T-helper 22 cell (primary cell): Measurements from ENCODE around the gene TCEAL1.
"Not testable (repeated sequence)": the region's sequence is repeated elsewhere in the genome, so short reads cannot be mapped to it uniquely, and the experiment has no call there.

Source experiments
- DNase-seq: peaks from one replicate; pipeline ENCODE4 v3.0.0-alpha.2; 2020; ENCODE audit warnings: low read depth

The TCEAL1 gene, protein sequence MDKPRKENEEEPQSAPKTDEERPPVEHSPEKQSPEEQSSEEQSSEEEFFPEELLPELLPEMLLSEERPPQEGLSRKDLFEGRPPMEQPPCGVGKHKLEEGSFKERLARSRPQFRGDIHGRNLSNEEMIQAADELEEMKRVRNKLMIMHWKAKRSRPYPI

DNA sequence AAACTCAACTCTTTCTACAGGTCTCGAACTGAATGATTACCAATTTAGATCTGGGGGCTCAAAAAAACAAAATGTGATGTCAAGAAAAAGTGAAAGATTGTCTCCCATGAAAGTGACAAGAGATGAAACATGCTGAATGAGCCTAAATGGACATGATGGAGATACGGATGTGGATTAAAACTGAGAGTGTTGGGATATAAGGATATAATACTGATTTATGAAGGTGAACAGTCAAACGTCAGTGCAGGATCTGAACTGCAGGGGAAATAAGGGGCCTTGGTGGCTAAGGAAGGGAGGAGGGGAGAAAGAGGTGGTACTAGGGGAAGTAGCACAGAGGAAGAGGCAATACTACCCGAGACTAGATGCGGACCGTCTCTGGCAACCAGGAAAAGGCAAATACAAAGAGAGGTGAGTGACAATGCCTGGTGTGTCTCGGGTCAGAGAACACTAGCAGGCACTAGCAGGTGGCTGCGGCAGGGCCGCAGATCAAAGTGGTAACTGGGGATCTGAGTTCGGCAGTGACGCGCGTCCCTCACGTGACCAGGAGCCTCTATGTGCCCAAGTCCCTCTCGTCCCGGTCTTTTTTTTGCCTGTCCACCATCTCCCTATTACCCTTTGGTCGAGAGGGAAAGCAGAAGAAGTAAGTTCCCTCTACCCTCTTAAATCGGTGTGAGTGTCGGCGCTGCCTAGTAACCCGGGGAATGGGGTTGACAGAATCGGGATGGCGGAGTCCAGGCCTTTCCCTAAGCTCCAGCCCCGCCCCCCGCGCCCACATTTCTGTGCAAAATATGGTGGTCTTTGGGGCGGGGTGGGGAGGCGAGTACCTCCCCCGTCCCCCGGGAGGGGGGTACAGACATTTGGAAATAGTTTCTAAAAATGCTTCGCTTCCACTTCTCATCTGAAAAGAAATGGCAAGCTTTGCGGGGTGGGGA is at the start of gene TCEAL1:
TCEAL1 (plus strand) TSS at position 590 of the 932 bp plus-strand sequence. CDS start 942 bp downstream, outside the sequence.
- no peak for DNase-seq

DNA sequence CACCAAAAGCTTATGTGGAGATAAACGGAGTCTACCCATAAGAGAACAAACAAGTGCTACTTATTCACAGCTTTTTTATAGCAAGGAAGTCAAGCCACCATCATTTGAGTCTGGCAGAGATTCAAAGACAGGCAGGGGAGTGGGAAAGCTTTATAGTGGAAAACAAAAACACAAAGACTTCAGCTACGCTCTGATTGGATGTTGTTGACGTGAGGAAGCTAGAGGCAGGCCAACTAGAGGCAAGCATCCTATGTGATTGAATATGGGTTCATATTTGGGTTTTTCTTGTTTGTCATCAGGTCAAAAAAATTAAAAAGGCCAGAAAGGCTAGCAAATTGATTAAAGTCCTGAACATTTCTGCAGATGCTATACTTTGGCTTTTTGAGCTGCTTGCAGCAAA is 44.2 kb upstream of the TCEAL1 start:
- DNase-seq = no peak

DNA sequence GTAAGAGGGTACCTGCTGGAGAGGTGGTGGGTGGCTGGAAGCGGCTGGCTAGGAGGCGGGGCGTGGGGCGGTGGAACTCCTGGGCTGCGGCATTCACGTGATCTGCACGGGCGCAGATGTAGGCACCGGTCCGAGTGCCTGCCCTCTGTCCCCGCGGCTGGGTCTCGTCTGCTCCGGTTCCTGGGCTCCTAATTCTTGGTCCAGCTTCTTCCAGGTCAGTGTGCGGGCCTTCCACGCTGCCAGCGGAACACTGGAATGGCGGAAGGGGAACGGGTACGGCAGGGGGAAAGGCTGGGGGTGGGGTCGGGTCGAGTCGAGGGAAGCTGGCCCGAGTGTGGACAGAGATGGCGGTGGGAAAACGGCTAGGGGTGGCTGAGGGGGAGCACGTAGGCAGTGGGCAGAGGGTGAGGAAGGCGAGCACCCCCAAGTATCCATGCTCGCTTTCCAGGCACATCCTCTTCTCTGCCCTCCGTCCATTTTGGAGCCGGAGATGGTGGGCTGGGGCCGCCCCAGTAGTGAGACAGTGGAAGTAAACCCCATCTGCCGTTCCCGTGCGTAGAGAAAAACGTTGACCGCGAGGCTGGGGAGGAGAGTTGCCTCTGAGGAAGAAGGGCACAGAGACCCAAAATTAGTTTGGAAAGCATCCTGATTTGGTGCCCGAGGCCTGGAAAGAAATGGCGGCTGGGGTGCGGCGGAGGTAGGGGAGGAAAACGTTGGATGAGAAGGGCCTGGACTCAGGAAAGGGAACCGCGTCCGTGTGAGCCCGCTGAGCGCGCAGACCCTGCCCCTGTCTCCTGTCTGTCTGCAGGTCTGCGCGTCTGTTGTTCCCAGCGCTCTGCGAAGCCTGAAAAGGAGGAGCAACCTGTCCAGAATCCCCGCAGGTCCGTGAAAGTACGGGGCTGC is 43.1 kb upstream of the TCEAL1 start, which contains the start of gene TCEAL4:
TCEAL4 (plus strand) TSS at position 105 of the 903 bp plus-strand sequence. CDS start 1,161 bp downstream, outside the sequence.
- DNase-seq = no peak

DNA sequence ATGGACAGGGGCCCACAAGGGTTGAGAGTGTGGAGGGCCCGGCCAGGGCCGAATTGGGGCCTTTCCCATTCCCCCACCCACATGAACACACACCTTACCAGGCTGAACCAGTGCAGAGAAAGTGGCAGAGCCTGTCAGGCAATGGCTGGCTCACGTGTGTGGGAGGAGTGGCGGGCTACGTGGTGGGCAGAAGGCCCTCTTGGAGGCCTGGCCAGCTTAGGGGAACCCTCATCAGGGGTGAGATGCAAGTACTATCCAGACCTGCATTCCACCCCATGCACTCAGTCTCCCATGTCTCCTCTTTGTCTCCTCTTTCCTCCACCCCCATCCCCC is 42.5 kb upstream of the TCEAL1 start:
- DNase-seq = no peak

DNA sequence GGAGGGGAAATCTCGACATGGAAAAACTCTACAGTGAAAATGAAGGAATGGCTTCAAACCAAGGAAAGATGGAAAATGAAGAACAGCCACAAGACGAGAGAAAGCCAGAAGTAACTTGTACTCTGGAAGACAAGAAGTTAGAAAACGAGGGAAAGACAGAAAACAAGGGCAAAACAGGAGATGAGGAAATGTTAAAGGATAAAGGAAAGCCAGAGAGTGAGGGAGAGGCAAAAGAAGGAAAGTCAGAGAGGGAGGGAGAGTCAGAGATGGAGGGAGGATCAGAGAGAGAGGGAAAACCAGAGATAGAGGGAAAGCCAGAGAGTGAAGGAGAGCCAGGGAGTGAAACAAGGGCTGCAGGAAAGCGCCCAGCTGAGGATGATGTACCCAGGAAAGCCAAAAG is 42.1 kb upstream of the TCEAL1 start:
- no peak for DNase-seq

DNA sequence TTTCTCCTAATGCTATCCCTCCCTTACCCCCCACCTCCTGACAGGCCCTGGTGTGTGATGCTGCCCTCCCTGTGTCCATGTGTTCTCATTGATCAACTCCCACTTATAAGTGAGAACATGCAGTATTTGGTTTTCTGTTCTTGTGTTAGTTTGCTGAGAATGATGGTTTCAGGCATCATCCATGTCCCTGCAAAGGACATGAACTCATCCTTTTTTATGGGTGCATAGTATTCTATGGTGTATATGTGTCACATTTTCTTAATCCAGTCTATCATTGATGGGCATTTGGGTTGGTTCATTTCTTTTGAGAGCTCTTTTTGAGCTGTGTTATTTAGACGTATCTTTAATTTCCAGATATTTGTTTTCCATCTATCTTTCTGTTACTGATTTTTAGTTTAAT is 36.5 kb upstream of the TCEAL1 start:
- DNase-seq = not testable (repeated sequence)

DNA sequence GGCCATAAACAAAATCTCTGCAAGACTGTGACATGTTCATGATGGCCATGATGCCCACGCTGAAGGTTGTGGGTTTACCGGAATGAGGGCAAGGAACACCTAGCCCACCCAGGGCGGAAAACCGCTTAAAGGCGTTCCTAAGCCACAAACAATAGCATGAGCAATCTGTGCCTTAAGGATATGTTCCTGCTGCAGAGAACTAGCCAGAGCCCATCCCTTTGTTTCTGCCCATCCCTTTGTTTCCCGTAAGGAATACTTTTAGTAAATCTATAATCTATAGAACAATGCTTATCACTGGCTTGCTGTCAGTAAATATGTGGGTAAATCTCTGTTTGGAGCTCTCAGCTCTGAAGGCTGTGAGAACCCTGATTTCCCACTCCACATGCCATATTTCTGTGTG is 33.6 kb upstream of the TCEAL1 start:
- not testable (repeated sequence) for DNase-seq

DNA sequence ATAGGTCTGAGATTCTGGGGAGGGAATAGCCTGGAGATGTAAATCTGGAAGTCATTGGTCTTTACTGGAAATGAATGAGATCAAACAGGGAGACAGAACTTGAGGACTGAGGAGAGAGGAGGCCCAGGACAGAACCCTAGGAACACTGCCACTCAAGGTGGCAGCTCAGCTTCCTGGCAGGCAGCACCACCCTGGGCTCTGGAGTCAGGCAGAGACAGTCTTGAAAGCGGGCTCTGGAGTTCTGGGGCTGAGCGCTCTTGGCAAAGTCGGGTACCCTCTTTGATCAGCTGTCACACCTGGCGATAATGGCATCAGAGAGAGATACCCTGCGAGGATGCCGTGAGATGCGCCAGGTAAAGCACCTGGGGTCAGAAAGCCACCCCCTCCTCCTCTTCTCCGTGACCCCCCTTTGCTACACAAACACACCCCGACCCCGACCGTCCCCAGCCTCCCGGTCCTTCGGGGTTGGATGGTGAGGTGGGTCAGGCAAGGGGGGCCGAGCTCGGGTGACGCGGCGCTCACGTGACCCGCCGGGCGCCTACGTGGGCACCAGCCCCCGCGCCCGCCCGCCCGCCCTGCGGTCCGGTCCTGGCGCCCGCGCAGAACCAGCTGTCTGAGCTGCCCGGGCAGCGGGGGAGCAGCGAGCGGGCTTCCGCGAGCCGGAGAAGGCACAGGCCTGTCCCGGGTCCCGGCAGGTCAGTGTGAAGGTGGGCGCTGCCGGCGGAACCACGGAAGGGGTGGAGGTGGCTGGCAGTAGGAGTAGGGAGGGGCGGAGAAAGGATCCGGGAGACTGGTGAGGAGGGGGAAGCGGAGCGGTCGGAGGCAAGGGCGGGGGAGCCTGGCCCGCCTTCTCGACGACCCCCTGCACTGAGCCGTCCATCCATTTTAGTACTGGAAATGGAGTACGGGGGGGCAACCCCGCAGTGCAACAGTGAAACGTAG is 21.1 kb upstream of the TCEAL1 start, which contains the start of gene TCEAL3:
TCEAL3 (plus strand) TSS at position 600 of the 942 bp plus-strand sequence. CDS start 1,102 bp downstream, outside the sequence.
- peak; percentile 34 for DNase-seq

DNA sequence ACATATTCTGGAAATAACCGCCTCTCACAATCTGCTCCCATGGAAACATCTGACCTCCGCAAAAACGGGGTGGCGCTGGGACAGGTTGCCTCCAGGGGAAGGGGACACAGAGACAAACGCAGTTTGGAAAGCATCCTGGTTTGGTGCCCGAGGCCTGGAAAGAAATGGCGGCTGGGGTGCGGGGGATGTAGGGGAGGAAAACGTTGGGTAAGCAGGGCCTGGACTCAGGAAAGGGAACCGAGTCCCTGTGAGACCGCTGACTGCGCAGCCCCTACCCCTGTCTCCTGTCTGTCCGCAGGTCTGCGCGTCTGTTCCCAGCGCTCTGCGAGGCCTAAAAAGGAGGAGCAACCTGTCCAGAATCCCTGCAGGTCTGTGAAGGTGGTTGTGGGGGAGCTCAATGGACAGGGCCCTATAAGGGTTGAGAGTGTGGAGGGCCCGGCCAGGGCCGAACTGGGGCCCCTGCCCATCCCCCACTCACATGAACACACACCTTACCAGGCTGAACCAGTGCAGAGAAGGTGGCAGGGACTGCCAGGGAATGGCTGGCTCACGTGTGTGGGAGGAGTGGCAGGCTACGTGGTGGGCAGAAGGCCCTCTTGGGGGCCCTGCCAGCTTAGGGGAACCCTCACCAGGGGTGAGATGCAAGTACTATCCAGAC is 20.3 kb upstream of the TCEAL1 start:
- no peak for DNase-seq

DNA sequence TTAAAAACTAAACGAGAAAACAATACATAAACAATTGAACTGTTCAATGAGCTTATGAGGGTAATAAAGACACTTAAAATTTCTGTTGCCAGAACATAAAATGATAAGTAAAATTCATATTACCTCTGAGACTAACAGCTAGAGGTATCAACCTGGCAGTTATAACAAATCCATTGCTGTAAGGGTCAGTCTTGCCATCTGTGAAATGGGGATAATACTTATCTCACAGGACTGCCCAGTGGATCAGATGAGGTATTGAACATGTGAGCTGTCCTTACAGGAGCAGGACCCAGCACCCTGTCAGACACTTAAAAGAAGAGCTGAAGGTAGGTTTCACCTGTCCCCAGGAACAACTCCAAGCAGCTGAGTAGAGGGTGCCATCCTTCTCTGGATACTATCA is 18.5 kb upstream of the TCEAL1 start:
- no peak for DNase-seq

DNA sequence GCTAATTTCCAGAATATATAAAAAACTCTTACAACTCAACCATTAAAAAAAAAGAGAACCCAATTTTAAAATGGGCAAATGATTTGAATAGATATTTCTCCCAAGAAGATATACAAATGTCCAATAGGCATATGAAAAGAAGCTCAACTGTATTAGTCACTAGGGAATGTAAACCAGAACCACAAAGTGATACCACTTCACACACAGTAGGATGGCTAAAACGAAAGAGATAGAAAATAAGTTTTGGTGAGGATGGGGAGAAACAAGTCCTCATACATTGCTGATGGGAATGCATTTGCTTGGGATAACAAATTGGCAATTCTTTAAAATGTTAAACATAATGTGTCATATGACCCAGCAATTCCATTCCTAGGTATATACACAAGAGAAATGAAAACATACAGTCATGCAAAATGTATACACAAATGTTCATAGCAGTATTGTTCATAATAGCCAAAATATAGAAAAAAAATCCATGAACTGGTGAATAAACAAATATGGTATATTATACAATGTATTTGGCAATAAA is 15.3 kb upstream of the TCEAL1 start:
- DNase-seq = no peak

DNA sequence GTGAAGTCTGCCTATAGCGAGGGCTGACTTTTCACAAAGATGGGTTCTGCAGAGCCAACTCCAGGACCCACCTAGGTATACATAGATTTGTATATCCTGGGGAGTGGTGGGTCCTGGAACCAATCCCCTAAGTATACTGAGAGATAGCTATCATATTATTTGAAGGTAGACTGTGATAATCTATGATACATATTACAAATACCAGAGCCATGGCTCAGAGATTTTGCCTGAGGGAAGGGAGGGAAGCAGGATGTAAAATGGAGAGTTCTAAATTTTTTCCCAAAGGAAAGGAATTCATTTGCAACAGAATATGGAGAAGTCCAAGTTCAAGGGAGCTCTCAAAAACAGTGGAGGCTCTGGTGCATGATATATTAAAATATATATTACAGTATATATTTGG is 13.8 kb upstream of the TCEAL1 start:
- DNase-seq = no peak

DNA sequence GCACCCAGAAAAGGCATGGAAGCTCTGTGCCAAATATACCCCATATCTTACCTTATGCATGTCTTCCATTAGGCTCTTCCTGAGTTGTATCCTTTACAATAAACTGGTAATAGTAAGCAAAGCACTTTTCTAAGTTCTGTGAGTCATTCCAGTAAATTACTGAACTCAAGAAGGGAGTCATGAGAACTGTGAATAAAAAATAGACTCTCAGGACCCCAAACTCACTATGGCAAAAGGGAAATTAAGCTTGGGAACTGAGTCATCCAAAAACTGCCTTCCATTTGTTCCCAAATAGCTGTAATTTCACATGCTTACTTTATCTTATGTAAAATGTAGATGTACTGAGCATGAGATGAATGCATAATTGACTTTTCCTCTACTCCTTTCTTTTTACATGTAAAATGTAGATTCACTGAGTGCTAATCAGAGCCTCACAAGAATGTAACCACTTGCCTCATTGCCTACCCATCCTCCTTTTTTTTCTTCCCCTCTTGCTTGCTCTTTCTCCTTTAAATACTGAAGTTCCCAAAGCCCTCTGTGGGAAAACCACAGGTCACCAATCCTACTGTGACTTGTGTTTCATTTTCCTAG is 12.9 kb upstream of the TCEAL1 start:
- no peak for DNase-seq

DNA sequence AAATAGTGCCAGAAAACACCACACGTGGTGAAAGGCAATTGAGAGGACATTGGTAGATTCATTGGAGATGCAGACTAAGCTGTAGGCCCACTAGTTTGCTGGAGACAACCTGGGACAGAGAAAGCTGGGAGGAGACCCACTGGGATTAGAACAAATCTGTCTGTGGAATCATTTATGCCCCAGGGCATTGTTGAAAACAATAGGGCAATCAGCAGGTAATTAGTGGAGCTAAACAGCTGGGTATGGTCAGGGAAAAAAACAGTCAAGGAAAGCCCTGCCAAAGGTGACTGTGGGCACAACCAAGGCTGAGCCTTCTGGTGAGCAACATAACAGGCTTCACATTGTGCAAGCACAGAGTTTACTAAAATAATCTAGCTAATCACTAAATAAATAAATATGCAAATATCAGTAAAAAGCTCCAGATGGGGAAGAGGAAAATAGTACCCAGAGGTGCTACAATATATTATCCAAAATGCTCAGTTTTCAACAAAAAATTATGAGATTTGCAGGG is 12.0 kb upstream of the TCEAL1 start:
- DNase-seq = no peak

DNA sequence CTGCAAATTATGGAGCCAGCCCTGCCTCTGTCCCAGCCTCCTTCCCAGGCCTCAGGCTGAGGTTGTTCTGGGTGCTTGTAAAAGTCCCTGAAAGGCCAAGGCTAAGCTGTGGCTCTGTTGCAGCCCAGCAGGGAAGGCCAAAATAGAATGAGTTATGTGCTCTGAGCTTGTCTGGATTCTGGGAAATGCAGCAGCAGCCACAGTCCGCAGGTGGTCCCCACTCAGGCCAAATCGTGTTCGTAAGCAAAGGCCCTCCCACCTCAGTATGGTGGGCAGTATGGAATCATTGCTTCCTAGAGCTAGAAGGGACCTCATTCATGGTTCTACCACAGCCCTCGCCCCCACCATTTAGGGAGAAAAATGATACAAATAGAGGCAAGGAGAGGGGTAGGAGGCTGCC is 4.7 kb upstream of the TCEAL1 start:
- DNase-seq = no peak

DNA sequence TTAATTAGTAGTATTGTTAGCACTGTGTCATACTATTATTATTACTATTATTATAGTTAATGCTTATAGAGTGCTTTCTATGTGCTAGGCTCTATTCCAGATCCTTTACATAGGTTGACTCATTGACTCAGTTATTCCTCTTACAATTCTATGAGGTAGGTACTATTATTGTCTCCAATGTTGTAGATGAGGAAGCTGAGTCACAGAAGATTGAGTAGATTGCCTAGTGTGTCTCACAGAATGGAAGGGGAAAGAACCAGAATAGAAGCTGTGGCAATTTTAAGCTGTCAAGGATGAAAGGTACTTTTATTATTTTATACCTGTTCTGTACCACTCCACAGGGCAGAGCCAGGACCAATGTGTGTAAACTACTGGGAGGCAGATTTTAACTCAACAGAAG is 1.9 kb upstream of the TCEAL1 start:
- DNase-seq = no peak

DNA sequence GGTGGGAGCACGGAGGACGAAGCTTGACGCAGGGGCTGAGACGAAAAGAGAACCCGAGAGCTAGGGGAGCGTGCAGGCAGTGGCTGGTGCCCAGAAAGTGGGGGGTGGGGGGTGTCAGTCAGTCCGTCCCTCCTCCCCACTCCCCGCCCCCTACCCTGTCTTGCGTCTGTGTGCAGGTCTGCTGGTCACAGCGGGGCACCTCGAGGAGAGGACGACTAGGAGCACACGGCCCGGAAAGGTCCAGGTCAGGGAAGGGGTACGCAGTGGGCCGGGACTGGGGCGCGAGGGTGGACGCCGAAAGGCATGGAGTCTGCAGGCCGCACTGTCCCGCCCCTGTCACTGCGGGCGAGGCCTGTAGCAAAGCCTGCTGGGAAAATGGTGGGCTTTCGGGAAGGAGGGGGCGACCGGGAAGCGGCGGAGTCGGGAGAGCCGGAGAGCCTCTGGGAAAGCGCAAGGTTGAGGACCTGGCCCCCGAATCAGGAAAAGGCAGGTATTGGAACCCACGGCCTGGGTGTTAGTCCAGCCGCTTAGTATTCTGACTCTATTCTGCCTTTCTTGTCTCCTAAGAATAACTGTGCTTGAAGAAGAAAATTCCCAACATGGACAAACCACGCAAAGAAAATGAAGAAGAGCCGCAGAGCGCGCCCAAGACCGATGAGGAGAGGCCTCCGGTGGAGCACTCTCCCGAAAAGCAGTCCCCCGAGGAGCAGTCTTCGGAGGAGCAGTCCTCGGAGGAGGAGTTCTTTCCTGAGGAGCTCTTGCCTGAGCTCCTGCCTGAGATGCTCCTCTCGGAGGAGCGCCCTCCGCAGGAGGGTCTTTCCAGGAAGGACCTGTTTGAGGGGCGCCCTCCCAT is 769 bp downstream of the TCEAL1 start:
- no peak for DNase-seq

DNA sequence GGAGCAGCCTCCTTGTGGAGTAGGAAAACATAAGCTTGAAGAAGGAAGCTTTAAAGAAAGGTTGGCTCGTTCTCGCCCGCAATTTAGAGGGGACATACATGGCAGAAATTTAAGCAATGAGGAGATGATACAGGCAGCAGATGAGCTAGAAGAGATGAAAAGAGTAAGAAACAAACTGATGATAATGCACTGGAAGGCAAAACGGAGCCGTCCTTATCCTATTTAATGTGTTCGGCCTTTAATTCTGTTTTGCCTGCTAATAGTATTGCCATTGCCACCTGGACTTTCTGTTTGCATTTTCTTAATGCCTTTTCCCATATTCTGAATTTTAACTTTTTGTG is 1.4 kb downstream of the TCEAL1 start:
- DNase-seq = no peak

DNA sequence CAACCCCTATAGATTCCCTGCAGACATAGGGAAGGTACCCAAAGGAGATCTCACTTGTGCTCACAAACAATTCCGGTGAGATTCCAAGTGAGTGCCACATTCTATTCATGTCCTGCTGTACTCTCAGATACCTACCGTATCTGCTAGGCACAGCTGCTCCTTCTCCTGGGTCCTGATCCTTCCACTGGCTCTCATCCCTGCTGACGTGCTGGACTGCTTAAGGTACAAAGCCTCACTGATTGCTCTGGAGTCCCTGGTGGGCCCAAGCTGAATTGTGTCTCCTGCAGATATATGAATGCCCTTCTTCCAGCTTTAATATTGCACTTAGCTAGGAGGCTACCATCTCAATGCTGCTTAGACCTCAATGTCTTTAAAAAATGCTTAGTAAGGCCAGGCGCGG is 2.4 kb downstream of the TCEAL1 start:
- DNase-seq = no peak
